A549 (cell line): ENCODE results near the gene ANG.

Experiments
- BHLHE40 ChIP-seq: IDR thresholded peaks from 2 replicates; pipeline ENCODE4 v1.6.1; 2012; ENCODE audit warnings: low read depth, low read length, inconsistent platforms
- CEBPB ChIP-seq, 2 experiments: fragments of >200 bp in 1 of 2; sonication (Bioruptor Twin) in 1 of 2; formaldehyde crosslinking in 1 of 2; IDR thresholded peaks; 2 replicates each; pipeline ENCODE4 v1.6.1; 2012 to 2016
- CTCF ChIP-seq: fragments of >200 bp; sonication (Bioruptor Twin); formaldehyde crosslinking; IDR thresholded peaks from 3 replicates; pipeline ENCODE4 v1.5.1; 2016
- ESRRA ChIP-seq: fragments of 150-350 bp; IDR thresholded peaks from 2 replicates; pipeline ENCODE4 v1.6.1; 2014; ENCODE audit warnings: mild to moderate bottlenecking, low read length, borderline replicate concordance
- MYC ChIP-seq: IDR thresholded peaks from 2 replicates; pipeline ENCODE4 v1.6.1; 2012; ENCODE audit warnings: mild to moderate bottlenecking, inconsistent platforms, low read length, improper control_type of control experiment, borderline replicate concordance
- POLR2A ChIP-seq: IDR thresholded peaks from 2 replicates; pipeline ENCODE4 v1.6.1; 2012; ENCODE audit warnings: mild to moderate bottlenecking, low read length
- RCOR1 ChIP-seq: fragments of 150-350 bp; IDR thresholded peaks from 2 replicates; pipeline ENCODE4 v1.6.1; 2014; ENCODE audit warnings: antibody characterized with exemption, low read length, low read depth
- REST ChIP-seq: fragments of 200-600 bp; sonication (generic); IDR thresholded peaks from 2 replicates; pipeline ENCODE4 v1.6.1; 2016; ENCODE audit warnings: antibody characterized with exemption, mild to moderate bottlenecking, moderate library complexity
- RFX5 ChIP-seq: fragments of 450-650 bp; IDR thresholded peaks from 2 replicates; pipeline ENCODE4 v1.7.1; 2014; ENCODE audit warnings: antibody characterized with exemption, mild to moderate bottlenecking, moderate library complexity
- SMC3 ChIP-seq: fragments of >200 bp; sonication (Bioruptor Twin); formaldehyde crosslinking; IDR thresholded peaks from 3 replicates; pipeline ENCODE4 v1.6.1; 2018; ENCODE audit warnings: inconsistent platforms
- SREBF2 ChIP-seq: fragments of 450-650 bp; IDR thresholded peaks from 2 replicates; pipeline ENCODE4 v1.6.1; 2014; ENCODE audit warnings: mild to moderate bottlenecking, moderate library complexity
- TF ChIP-seq, protein P1 (sequence below): IDR thresholded peaks from 2 replicates; pipeline ENCODE4 v1.6.1; 2012
- TF ChIP-seq, protein P2 (sequence below): fragments of 450-650 bp; IDR thresholded peaks from 2 replicates; pipeline ENCODE4 v1.6.1; 2014; ENCODE audit warnings: antibody characterized with exemption

- no peak for TF ChIP-seq REST
- no peak for TF ChIP-seq CTCF
- no peak for TF ChIP-seq RFX5
- TF ChIP-seq, protein P1, sequence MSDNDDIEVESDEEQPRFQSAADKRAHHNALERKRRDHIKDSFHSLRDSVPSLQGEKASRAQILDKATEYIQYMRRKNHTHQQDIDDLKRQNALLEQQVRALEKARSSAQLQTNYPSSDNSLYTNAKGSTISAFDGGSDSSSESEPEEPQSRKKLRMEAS: no peak
- TF ChIP-seq, protein P2, sequence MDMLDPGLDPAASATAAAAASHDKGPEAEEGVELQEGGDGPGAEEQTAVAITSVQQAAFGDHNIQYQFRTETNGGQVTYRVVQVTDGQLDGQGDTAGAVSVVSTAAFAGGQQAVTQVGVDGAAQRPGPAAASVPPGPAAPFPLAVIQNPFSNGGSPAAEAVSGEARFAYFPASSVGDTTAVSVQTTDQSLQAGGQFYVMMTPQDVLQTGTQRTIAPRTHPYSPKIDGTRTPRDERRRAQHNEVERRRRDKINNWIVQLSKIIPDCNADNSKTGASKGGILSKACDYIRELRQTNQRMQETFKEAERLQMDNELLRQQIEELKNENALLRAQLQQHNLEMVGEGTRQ: no peak
- TF ChIP-seq BHLHE40: no peak
- TF ChIP-seq SMC3: no peak
- no peak for TF ChIP-seq POLR2A
- no peak for TF ChIP-seq ESRRA
- TF ChIP-seq CEBPB (IDR thresholded peaks at IDR 0.05): no peak
- no peak for TF ChIP-seq RCOR1
- no peak for TF ChIP-seq SREBF2
- no peak for TF ChIP-seq MYC
Measured at GRCh38 chr14:20711261-20711660, 22.7 kb downstream of the ANG start.
